IMR-90 (cell line): ENCODE data around the gene FAM43B.

ENCODE experiments used
- CHD1 ChIP-seq: IDR thresholded peaks from 2 replicates; pipeline ENCODE4 v1.6.1; 2012; ENCODE audit warnings: low read depth, low read length, improper control_type of control experiment
- CTCF ChIP-seq: conservative IDR thresholded peaks from 2 replicates; pipeline ENCODE4 v1.5.1; 2012; ENCODE audit warnings: mild to moderate bottlenecking, low read depth, low read length, improper control_type of control experiment
- ELK1 ChIP-seq: fragments of 150-350 bp; IDR thresholded peaks from 2 replicates; pipeline ENCODE4 v1.6.1; 2016; ENCODE audit warnings: low read depth, mild to moderate bottlenecking, low read length, moderate library complexity, borderline replicate concordance
- MAFK ChIP-seq: IDR thresholded peaks from 2 replicates; pipeline ENCODE4 v1.6.1; 2012; ENCODE audit warnings: low read depth, low read length, improper control_type of control experiment
- MAZ ChIP-seq: IDR thresholded peaks from 2 replicates; pipeline ENCODE4 v1.6.1; 2012; ENCODE audit warnings: low read depth, mild to moderate bottlenecking, low read length, improper control_type of control experiment, moderate library complexity, borderline replicate concordance
- MXI1 ChIP-seq: IDR thresholded peaks from 2 replicates; pipeline ENCODE4 v1.6.1; 2012; ENCODE audit warnings: low read depth, mild to moderate bottlenecking, low read length, moderate library complexity, borderline replicate concordance
- POLR2A ChIP-seq: IDR thresholded peaks from 2 replicates; pipeline ENCODE4 v1.6.1; 2012; ENCODE audit warnings: mild to moderate bottlenecking, low read depth, low read length
- RAD21 ChIP-seq: IDR thresholded peaks from 2 replicates; pipeline ENCODE4 v1.6.1; 2012; ENCODE audit warnings: low read length, improper control_type of control experiment
- SMC3 ChIP-seq: fragments of 150-350 bp; IDR thresholded peaks from 2 replicates; pipeline ENCODE4 v1.6.1; 2016; ENCODE audit warnings: low read depth, mild to moderate bottlenecking, antibody characterized with exemption, low read length, moderate library complexity
- USF2 ChIP-seq: fragments of 150-350 bp; IDR thresholded peaks from 2 replicates; pipeline ENCODE4 v1.6.1; 2017; ENCODE audit warnings: mild to moderate bottlenecking, antibody characterized with exemption, low read length, low read depth

GRCh38 chr1:20571427-20571826, 19.1 kb downstream of the FAM43B start:
- TF ChIP-seq CHD1 = no peak
- TF ChIP-seq POLR2A = no peak
- no peak for TF ChIP-seq CTCF
- TF ChIP-seq ELK1 = no peak
- no peak for TF ChIP-seq RAD21
- TF ChIP-seq MAZ = no peak
- TF ChIP-seq USF2 = no peak
- no peak for TF ChIP-seq MXI1
- TF ChIP-seq MAFK = no peak
- no peak for TF ChIP-seq SMC3
